SK-N-SH (cell line): ENCODE results near the gene CSHL1.

Experiments
- EZH2phosphoT487 ChIP-seq: fragments of 200-600 bp; sonication (generic); IDR thresholded peaks from 2 replicates; pipeline ENCODE4 v1.6.1; 2017; ENCODE audit warnings: low read depth, mixed run types, mild to moderate bottlenecking, antibody characterized with exemption, moderate library complexity, borderline replicate concordance
- GABPA ChIP-seq: IDR thresholded peaks from 2 replicates; pipeline ENCODE4 v1.4.0; 2012; ENCODE audit warnings: low read depth, mild to moderate bottlenecking
- GATA2 ChIP-seq: sonication (generic); formaldehyde crosslinking; IDR thresholded peaks from 2 replicates; pipeline ENCODE4 v1.5.0; 2020; ENCODE audit warnings: mild to moderate bottlenecking, missing genetic modification reagents
- JUND ChIP-seq: IDR thresholded peaks from 2 replicates; pipeline ENCODE4 v1.4.0; 2012
- POLR2AphosphoS5 ChIP-seq: IDR thresholded peaks from 2 replicates; pipeline ENCODE4 v1.6.1; 2012; ENCODE audit warnings: low read depth, low read length
- RAD21 ChIP-seq: IDR thresholded peaks from 2 replicates; pipeline ENCODE4 v1.6.1; 2012; ENCODE audit warnings: mild to moderate bottlenecking, low read length
- RCOR1 ChIP-seq: fragments of 150-350 bp; IDR thresholded peaks from 2 replicates; pipeline ENCODE4 v1.6.1; 2017; ENCODE audit warnings: antibody characterized with exemption, low read length
- SIN3A ChIP-seq: IDR thresholded peaks from 2 replicates; pipeline ENCODE4 v1.6.1; 2012; ENCODE audit warnings: low read depth, mild to moderate bottlenecking, low read length, moderate library complexity, borderline replicate concordance
- SMC3 ChIP-seq: IDR thresholded peaks from 2 replicates; pipeline ENCODE4 v1.6.1; 2012; ENCODE audit warnings: low read depth, low read length, improper control_type of control experiment
- TAF1 ChIP-seq: IDR thresholded peaks from 2 replicates; pipeline ENCODE4 v1.6.1; 2012; ENCODE audit warnings: low read depth, mild to moderate bottlenecking, low read length, moderate library complexity, borderline replicate concordance
- YY1 ChIP-seq: IDR thresholded peaks from 2 replicates; pipeline ENCODE4 v1.4.0; 2012; ENCODE audit warnings: low read depth, mild to moderate bottlenecking
- TF ChIP-seq, protein P1 (sequence below): fragments of 200-600 bp; sonication (generic); IDR thresholded peaks from 2 replicates; pipeline ENCODE4 v1.6.1; 2017; ENCODE audit warnings: antibody characterized with exemption, mild to moderate bottlenecking, moderate library complexity
- TF ChIP-seq, protein P2 (sequence below): fragments of 150-350 bp; IDR thresholded peaks from 2 replicates; pipeline ENCODE4 v1.6.1; 2017; ENCODE audit warnings: antibody characterized with exemption, low read length, low read depth, borderline replicate concordance
- TF ChIP-seq, protein P3 (sequence below): IDR thresholded peaks from 2 replicates; pipeline ENCODE4 v1.6.1; 2012; ENCODE audit warnings: mild to moderate bottlenecking, low read depth, low read length, moderate library complexity

DNA sequence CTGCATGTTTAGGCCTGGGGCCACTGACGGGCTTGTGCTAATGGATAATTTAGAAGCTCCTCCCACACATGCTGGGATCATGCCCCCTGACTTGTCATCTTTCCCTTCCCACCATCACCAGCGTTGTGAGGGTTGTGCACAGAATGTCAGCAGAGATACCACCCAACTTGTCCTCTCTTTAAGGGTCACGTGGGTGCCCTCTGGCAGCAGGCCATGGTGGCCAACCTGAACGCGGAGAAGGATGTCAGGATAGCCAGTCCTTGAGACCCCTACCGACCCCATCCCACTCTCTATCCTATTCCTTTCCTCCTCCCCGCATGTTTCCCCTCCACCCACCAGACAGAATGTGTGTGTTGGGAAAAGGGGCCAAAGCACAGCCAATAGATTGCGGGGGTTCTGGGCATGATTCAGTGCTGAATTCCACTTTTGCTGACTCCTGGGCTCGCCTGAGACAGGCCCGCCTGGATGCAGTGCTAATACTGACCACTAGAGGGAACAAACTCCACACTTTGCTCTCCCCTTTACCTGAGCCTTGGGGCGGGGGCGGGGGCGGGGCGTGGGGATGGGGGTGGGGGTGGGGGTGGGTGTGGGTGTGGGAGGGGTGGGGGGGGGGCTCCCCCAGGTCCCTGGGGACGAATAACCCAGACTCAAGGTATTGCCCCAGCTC is 29.0 kb downstream of the CSHL1 start, which contains the start of gene GH2:
- TF ChIP-seq, protein P1, sequence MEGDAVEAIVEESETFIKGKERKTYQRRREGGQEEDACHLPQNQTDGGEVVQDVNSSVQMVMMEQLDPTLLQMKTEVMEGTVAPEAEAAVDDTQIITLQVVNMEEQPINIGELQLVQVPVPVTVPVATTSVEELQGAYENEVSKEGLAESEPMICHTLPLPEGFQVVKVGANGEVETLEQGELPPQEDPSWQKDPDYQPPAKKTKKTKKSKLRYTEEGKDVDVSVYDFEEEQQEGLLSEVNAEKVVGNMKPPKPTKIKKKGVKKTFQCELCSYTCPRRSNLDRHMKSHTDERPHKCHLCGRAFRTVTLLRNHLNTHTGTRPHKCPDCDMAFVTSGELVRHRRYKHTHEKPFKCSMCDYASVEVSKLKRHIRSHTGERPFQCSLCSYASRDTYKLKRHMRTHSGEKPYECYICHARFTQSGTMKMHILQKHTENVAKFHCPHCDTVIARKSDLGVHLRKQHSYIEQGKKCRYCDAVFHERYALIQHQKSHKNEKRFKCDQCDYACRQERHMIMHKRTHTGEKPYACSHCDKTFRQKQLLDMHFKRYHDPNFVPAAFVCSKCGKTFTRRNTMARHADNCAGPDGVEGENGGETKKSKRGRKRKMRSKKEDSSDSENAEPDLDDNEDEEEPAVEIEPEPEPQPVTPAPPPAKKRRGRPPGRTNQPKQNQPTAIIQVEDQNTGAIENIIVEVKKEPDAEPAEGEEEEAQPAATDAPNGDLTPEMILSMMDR: peak; percentile 51
- TF ChIP-seq TAF1 (no peak), SMC3 (no peak), YY1 (no peak), GATA2 (CRISPR knock-in tag) (no peak), GABPA (no peak), RAD21 (no peak), SIN3A (no peak), POLR2AphosphoS5 (no peak), RCOR1 (no peak), JUND (no peak), EZH2phosphoT487 (no peak)
- TF ChIP-seq, protein P2, sequence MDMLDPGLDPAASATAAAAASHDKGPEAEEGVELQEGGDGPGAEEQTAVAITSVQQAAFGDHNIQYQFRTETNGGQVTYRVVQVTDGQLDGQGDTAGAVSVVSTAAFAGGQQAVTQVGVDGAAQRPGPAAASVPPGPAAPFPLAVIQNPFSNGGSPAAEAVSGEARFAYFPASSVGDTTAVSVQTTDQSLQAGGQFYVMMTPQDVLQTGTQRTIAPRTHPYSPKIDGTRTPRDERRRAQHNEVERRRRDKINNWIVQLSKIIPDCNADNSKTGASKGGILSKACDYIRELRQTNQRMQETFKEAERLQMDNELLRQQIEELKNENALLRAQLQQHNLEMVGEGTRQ: no peak
- TF ChIP-seq, protein P3, sequence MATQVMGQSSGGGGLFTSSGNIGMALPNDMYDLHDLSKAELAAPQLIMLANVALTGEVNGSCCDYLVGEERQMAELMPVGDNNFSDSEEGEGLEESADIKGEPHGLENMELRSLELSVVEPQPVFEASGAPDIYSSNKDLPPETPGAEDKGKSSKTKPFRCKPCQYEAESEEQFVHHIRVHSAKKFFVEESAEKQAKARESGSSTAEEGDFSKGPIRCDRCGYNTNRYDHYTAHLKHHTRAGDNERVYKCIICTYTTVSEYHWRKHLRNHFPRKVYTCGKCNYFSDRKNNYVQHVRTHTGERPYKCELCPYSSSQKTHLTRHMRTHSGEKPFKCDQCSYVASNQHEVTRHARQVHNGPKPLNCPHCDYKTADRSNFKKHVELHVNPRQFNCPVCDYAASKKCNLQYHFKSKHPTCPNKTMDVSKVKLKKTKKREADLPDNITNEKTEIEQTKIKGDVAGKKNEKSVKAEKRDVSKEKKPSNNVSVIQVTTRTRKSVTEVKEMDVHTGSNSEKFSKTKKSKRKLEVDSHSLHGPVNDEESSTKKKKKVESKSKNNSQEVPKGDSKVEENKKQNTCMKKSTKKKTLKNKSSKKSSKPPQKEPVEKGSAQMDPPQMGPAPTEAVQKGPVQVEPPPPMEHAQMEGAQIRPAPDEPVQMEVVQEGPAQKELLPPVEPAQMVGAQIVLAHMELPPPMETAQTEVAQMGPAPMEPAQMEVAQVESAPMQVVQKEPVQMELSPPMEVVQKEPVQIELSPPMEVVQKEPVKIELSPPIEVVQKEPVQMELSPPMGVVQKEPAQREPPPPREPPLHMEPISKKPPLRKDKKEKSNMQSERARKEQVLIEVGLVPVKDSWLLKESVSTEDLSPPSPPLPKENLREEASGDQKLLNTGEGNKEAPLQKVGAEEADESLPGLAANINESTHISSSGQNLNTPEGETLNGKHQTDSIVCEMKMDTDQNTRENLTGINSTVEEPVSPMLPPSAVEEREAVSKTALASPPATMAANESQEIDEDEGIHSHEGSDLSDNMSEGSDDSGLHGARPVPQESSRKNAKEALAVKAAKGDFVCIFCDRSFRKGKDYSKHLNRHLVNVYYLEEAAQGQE: no peak
